GM06990 (cell line): Measurements from ENCODE around the gene TMEM72.

Experiments used
- DNase-seq: peaks from one replicate; pipeline ENCODE4 v3.0.0-alpha.2; 2011; ENCODE audit not compliant: insufficient read length; ENCODE audit errors: extremely low read depth
- H3K27me3 ChIP-seq: replicated peaks from 2 replicates; pipeline ENCODE4 v1.6.0; 2011; ENCODE audit warnings: low read length; ENCODE audit not compliant: control insufficient read depth, insufficient read depth
- H3K36me3 ChIP-seq: 2 replicates; pipeline ENCODE4 v1.5.1; 2011; ENCODE audit warnings: low read length; ENCODE audit not compliant: control insufficient read depth, insufficient read depth
- H3K4me3 ChIP-seq: replicated peaks from 2 replicates; pipeline ENCODE4 v1.5.1; 2011; ENCODE audit warnings: low read depth, mild to moderate bottlenecking, control low read depth, low read length
- TF ChIP-seq, protein P1 (sequence below): IDR thresholded peaks from 2 replicates; pipeline ENCODE4 v1.5.1; 2011; ENCODE audit warnings: low read length, control low read depth, mild to moderate bottlenecking, inconsistent platforms; ENCODE audit not compliant: insufficient read depth, poor library complexity, severe bottlenecking

Gene TMEM72

DNA sequence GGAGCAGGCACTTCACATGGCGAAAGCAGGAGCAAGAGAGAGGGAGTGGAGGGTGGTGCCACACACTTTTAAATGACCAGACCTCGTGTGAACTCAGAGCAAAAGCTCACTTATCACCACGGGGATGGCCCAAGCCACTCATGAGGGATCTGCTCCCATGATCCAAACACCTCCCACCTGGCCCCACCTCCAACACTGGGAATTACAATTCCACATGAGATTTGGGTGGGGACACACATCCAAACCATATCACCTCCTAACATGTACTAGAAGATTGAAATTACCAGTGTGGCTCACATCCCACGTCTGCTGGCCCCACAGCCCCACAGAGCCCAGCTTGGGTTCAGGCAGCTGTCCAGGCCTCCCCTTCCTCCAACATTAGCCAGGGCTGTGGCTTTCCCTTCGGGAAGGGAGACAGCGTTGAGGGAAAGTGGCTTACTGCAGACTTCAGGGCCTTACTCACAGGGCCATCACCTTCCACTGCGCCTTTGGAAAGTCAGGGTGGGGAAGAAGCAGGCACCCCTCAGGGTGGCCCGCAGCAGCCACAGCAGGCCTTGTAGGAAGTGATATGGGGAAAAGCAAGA lies 59.8 kb downstream of the TMEM72 start:
- TF ChIP-seq, protein P1, sequence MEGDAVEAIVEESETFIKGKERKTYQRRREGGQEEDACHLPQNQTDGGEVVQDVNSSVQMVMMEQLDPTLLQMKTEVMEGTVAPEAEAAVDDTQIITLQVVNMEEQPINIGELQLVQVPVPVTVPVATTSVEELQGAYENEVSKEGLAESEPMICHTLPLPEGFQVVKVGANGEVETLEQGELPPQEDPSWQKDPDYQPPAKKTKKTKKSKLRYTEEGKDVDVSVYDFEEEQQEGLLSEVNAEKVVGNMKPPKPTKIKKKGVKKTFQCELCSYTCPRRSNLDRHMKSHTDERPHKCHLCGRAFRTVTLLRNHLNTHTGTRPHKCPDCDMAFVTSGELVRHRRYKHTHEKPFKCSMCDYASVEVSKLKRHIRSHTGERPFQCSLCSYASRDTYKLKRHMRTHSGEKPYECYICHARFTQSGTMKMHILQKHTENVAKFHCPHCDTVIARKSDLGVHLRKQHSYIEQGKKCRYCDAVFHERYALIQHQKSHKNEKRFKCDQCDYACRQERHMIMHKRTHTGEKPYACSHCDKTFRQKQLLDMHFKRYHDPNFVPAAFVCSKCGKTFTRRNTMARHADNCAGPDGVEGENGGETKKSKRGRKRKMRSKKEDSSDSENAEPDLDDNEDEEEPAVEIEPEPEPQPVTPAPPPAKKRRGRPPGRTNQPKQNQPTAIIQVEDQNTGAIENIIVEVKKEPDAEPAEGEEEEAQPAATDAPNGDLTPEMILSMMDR: no peak
- DNase-seq: no peak
- Histone ChIP-seq H3K36me3 (peaks cover 12% of the 10 kb centered on the region), H3K27me3 (no peaks in the 10 kb centered on the region), H3K4me3 (no peak overlapping the region)

- TF ChIP-seq, protein P1: no peak
- Histone ChIP-seq H3K27me3 (no peaks in the 10 kb centered on the region), H3K36me3 (peaks cover 12% of the 10 kb centered on the region), H3K4me3 (no peak overlapping the region)
- no peak for DNase-seq
These were observed 60.3 kb downstream of the TMEM72 start for GRCh38 chr10:44971434-44971833.

DNA sequence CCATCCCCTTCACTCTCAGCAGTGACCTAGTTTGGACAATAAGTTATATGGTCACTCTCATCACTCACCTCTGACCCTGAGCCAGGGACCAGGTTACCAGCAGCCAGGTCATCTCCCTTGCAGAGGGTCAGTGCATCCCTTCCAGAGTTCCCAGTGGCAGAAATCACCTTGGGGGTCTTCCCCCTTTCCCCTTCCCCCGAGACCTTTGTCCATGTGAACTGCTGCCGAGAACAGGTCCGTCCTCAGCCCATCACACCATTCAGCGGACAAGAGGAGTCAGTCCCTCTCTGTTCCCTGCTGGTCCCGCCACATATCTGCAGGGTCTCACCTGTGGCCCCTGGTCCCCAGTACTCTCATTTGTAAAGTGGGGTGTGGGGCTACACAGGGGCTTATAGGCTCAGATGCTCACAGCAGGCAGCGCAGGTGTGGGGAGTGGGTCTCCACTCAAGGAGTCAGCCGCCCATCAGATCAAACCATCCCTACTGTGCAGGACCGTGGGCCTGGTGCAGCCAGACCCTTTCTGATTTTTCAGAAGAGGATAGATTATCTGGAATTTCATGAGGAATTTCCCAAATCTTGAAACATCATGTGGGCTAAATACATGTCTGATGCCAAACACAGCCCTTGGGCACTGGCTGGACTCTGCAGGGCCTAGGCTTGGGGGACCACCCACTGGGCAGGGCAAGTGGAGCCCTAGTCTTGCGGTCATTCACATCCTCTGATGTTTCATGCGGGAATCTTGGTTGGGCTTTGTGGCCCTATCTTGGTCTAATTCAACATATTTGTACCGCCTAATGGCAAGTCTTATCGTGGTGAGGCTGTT lies 61.0 kb downstream of the TMEM72 start:
- TF ChIP-seq, protein P1: no peak
- H3K4me3 ChIP-seq: no peak overlapping the region
- H3K27me3 ChIP-seq: no peaks in the 10 kb centered on the region
- no peak for DNase-seq
- peaks cover 12% of the 10 kb centered on the region for H3K36me3 ChIP-seq

DNA sequence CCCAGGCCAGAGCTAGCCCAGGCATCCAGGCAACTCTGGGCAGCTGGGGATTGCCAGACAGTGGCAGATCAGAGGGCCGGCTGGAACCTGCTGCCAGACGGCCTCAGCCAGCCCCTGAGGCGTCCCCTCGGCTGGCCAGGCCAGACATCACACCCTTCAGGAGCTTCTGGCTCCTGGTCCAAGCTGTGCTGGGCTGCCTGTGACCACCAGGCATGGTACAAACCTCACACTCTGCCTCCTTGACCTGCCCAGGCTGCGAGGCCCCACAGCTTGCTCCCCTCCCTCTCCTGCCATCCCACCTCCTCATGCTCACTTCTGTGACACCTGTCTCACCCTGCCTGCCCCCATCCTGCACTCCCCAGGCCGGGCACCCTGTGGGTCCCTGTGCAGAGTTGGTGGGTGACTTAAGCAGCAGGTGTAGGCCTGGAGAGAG lies 61.8 kb downstream of the TMEM72 start:
- TF ChIP-seq, protein P1: no peak
- DNase-seq: no peak
- Histone ChIP-seq H3K36me3 (peaks cover 12% of the 10 kb centered on the region), H3K4me3 (no peak overlapping the region), H3K27me3 (no peaks in the 10 kb centered on the region)

DNA sequence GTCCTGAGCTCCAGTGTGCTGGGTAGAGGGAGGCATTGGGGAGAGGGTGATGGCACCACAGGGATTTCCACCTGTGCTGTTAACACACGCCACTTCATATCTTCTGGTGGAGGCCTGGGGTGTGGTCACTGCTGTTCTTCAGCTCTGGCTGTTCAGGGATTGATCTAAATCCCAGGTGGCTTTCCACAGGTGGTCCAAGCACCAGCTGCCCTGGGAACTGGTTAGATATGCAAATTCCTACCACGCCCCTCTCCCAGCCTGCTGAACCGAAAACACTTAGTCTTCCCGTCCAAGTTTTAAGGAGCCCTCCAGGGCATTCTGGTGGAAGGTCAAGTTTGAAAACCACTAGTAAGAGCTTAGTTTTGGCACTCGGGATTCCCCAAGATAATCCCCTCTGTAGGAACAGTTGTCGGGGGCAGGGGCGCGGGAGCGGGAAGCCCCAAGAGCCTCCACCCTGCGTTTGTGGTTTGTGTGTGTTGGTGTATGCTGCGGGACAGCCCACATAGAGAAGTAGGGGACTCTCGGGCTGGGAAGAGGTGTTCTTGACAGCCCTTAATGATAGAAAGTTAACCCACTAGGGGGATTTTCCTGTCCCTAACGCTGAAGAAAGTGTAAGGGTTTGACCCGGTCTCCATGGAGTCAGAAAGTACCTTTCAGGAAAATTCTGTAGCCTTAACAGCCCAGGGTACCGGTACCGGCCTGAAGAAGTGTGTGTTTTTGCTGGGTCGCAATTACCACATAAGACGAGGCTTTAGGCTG lies 62.4 kb downstream of the TMEM72 start:
- peak; percentile 59 for DNase-seq
- TF ChIP-seq, protein P1: no peak
- Histone ChIP-seq H3K36me3 (peaks cover 12% of the 10 kb centered on the region), H3K27me3 (no peaks in the 10 kb centered on the region), H3K4me3 (peak overlapping the region; percentile 13)
